NT2/D1 (cell line): ENCODE data around the gene ILDR2.

Experiments used
- SUZ12 ChIP-seq: IDR thresholded peaks from 2 replicates; pipeline ENCODE4 v1.6.1; 2011; ENCODE audit not compliant: insufficient read length, insufficient read depth; ENCODE audit errors: extremely low read depth
- YY1 ChIP-seq: IDR thresholded peaks from 2 replicates; pipeline ENCODE4 v1.6.1; 2011; ENCODE audit not compliant: insufficient read length, insufficient read depth
- ZNF274 ChIP-seq: IDR thresholded peaks from 2 replicates; pipeline ENCODE4 v1.6.1; 2011; ENCODE audit warnings: mild to moderate bottlenecking, low read depth, low read length

DNA sequence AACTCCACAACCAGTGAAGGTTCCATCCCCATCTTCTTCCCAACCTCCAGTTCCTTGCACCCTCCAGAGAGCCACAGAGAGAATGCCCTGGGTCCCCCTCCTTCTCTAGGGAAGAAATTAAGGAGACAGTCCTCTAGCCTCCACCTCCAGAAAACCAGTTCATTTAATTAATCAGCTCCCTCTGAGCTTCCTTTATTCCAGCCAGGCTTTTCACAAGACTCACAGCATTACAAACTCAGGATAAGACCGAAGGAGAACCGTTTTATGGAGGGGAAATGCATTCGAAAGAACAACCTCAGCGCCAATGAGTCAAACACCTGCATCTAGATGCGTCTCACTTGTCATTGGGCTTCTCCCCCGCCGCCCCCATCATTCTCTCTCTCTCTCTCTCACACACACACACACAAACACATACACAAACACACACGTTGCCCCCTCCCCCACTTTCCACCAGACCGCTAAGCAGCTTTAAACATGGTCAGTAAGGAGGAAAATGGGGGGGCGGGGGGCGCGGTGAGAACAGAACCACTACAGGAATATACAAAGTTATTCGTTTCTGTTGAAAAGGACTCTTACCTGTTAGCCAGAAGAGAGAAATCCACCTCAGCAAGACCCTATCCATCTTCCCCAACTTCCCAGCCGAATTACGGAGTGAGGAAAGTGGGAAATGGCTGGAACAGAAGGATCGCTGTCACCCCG is 544 bp downstream of the ILDR2 start:
- no peak for TF ChIP-seq YY1
- no peak for TF ChIP-seq SUZ12
- TF ChIP-seq ZNF274, result no peak
